Colonic mucosa (tissue), 4 donors: ENCODE results near the gene AKAP12. TPM values are rescaled to one million over a fixed set of nuclear protein-coding genes. Genes with fewer than 3 reads are reported as not detected.

ENCODE experiments used
- DNase-seq: peaks from one replicate; pipeline ENCODE4 v3.0.0-alpha.2; 2020
- H3K27ac ChIP-seq: fragments of 200-600 bp; one replicate; pipeline ENCODE4 v1.8.0; 2021
- H3K27me3 ChIP-seq: fragments of 200-600 bp; one replicate; pipeline ENCODE4 v1.8.0; 2021
- H3K36me3 ChIP-seq: fragments of 200-600 bp; one replicate; pipeline ENCODE4 v1.8.0; 2021
- H3K4me1 ChIP-seq: fragments of 200-600 bp; one replicate; pipeline ENCODE4 v1.8.0; 2021; ENCODE audit warnings: mild to moderate bottlenecking
- H3K4me3 ChIP-seq: fragments of 200-600 bp; one replicate; pipeline ENCODE4 v1.8.0; 2021
- H3K9ac ChIP-seq, 2 donors: one replicate each; pipeline ENCODE4 v1.7.0; 2013; ENCODE audit warnings: control low read depth in 2 of 2, low read depth in 2 of 2, low read length in 2 of 2
- H3K9me3 ChIP-seq: fragments of 200-600 bp; one replicate; pipeline ENCODE4 v1.8.0; 2021
- CTCF ChIP-seq: fragments of 200-600 bp; IDR thresholded peaks from one replicate; pipeline ENCODE4 v1.8.0; 2022; ENCODE audit warnings: antibody characterized with exemption, mild to moderate bottlenecking
- intact Hi-C: fragments of 100-400 bp; cut with DNase I; formaldehyde crosslinking; loops from one replicate; pipeline ENCODE4 v1.14.1; 2022
- total RNA-seq, 2 donors: library from RNA; stranded (reverse); fragmentation: NEBNext Ultra II Directional in 1 of 2; extraction: Animal tissue kit (Norgen Biotek cat#: 25700) in 1 of 2; gene quantifications; one replicate each; pipeline ENCODE4 v1.2.1, GENCODE V29; 2021
- donor health status: healthy.
- donor health status: DM: no; HTN: no; CAD: no.
- donor health status: DM: no; HTN: no; CAD: no.

AKAP12 gene
- total RNA-seq, 2 donors from 2014 or later: 3.9 to 38.8 TPM

DNA sequence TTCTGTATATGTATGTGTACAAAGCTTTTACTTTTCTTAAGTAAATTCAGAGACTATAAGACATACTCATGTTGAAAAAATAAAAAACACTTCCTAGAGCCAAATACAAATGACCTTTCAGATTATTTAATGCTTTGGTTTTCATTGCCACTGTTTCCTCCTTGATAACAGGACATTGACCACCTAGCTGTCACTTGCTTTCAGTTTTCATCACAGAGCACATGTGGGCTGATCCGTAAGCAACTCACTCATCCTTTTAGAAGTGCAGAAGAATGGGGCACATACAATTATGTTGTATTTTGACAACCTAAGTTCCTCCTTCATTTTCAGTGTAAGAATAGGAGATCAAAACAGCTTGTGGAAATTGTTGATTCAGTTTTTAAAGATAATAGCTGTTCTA, 145.4 kb downstream of the AKAP12 start:
- Histone ChIP-seq H3K4me3 (no peak overlapping the region), H3K27ac (no peak overlapping the region), H3K9me3 (no peaks in the 10 kb centered on the region), H3K36me3 (no peaks in the 10 kb centered on the region), H3K27me3 (no peaks in the 10 kb centered on the region), H3K9ac (no peak overlapping the region), H3K4me1 (no peaks in the 10 kb centered on the region)
- no peak for DNase-seq
- intact Hi-C loops: no loop called here
- no peak for TF ChIP-seq CTCF

GRCh38 chr6:151387175-151387970, 147.6 kb downstream of the AKAP12 start:
- Histone ChIP-seq H3K9me3 (no peaks in the 10 kb centered on the region), H3K4me3 (no peak overlapping the region), H3K4me1 (no peaks in the 10 kb centered on the region), H3K27ac (no peak overlapping the region), H3K9ac (no peak overlapping the region), H3K27me3 (no peaks in the 10 kb centered on the region), H3K36me3 (no peaks in the 10 kb centered on the region)
- intact Hi-C loops: no loop called here
- TF ChIP-seq CTCF: no peak
- no peak for DNase-seq

- Histone ChIP-seq H3K9me3 (no peaks in the 10 kb centered on the region), H3K9ac (no peak overlapping the region), H3K4me3 (no peak overlapping the region), H3K36me3 (no peaks in the 10 kb centered on the region), H3K27me3 (no peaks in the 10 kb centered on the region), H3K4me1 (peaks cover 6% of the 10 kb centered on the region), H3K27ac (peak overlapping the region; percentile 98)
- intact Hi-C loops: no loop called here
- no peak for DNase-seq
- no peak for TF ChIP-seq CTCF
Measured at GRCh38 chr6:151388236-151388635, 148.5 kb downstream of the AKAP12 start.

GRCh38 chr6:151388997-151389617, 149.3 kb downstream of the AKAP12 start:
- Histone ChIP-seq H3K36me3 (no peaks in the 10 kb centered on the region), H3K9ac (peak overlapping the region; percentile 87 to 91), H3K9me3 (no peaks in the 10 kb centered on the region), H3K27me3 (no peaks in the 10 kb centered on the region), H3K4me1 (peaks cover 6% of the 10 kb centered on the region), H3K27ac (peak overlapping the region; percentile 98), H3K4me3 (peak overlapping the region; percentile 74)
- TF ChIP-seq CTCF: no peak
- no peak for DNase-seq
- intact Hi-C loops: no loop called here

DNA sequence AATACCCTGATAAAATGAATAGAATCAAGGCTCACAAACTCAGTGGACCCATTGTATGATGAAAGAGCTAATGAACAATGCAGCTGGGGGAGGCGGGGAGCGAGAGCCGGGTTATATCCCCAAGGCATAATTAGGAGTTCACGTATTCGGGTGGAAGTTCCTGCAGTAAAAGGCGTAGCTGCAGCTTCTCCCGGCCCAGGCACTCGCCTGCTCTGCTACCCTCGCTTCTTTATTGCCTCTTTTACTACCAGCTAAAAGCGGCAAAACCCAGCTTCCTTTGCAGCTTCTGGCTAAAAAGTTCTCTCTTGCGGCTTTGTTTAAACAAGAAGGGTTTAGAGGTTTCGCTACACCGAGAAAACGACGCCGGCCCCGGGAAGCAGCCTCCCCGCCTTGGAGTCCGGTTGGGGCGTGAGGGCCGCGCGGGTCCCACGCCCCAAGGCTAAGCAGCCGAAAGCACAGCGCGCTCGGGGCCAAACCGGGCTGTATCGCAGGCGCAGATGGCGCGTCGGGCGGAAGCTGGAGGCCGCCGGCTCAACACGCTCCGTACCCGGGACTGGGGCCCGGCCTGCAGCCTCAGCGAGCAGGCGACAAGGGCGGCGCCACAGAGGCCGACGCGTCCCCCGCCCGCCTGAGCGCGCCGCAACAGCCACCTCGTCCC, 150.0 kb downstream of the AKAP12 start:
- H3K4me3 ChIP-seq: peak overlapping the region; percentile 74
- H3K36me3 ChIP-seq: no peaks in the 10 kb centered on the region
- no peaks in the 10 kb centered on the region for H3K27me3 ChIP-seq
- no peaks in the 10 kb centered on the region for H3K9me3 ChIP-seq
- TF ChIP-seq CTCF: no peak
- DNase-seq: peak; percentile 70
- H3K4me1 ChIP-seq: peaks cover 6% of the 10 kb centered on the region
- peak overlapping the region; percentile 87 to 91 for H3K9ac ChIP-seq
- intact Hi-C loops: loop anchor here (5.0 kb wide), 1 partner anchor 63 kb away; the partner anchor contains the start of gene RMND1
- H3K27ac ChIP-seq: peak overlapping the region; percentile 98
